ENCODE results near the gene COL6A2.
"Not testable (repeated sequence)": the region's sequence is repeated elsewhere in the genome, so short reads cannot be mapped to it uniquely, and the experiment has no call there.

DNA sequence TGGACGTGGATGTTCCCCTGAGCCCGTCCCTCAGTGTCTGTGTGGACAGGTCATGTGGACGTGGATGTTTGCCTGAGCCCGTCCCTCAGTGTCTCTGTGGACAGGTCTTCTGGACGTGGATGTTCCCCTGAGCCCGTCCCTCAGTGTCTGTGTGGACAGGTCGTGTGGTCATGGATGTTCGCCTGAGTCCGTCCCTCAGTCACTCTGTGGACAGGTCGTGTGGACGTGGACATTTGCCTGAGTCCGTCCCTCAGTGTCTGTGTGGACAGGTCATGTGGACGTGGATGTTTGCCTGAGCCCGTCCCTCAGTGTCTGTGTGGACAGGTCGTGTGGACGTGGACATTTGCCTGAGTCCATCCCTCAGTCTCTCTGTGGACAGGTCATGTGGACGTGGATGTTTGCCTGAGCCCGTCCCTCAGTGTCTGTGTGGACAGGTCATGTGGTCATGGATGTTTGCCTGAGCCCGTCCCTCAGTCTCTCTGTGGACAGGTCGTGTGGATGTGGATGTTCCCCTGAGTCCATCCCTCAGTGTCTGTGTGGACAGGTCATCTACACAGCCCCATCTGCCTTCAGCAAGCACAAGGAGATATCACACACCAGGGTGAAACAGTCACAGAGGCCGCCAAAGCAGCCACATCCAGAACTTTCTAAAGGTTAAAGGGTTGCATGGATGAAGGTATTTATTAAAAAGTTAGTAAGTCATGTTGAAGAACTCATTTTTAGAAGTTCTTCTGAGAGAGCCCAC is 38.0 kb upstream of the COL6A2 start:
- TF ChIP-seq POLR2AphosphoS5 (IDR thresholded peaks at IDR 0.05; ENCODE audit: insufficient read depth in 1 of 2, low read depth in 1 of 2); POLR2A (IDR thresholded peaks at IDR 0.05): not testable (repeated sequence)
- TF ChIP-seq, protein P1, sequence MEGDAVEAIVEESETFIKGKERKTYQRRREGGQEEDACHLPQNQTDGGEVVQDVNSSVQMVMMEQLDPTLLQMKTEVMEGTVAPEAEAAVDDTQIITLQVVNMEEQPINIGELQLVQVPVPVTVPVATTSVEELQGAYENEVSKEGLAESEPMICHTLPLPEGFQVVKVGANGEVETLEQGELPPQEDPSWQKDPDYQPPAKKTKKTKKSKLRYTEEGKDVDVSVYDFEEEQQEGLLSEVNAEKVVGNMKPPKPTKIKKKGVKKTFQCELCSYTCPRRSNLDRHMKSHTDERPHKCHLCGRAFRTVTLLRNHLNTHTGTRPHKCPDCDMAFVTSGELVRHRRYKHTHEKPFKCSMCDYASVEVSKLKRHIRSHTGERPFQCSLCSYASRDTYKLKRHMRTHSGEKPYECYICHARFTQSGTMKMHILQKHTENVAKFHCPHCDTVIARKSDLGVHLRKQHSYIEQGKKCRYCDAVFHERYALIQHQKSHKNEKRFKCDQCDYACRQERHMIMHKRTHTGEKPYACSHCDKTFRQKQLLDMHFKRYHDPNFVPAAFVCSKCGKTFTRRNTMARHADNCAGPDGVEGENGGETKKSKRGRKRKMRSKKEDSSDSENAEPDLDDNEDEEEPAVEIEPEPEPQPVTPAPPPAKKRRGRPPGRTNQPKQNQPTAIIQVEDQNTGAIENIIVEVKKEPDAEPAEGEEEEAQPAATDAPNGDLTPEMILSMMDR (IDR thresholded peaks at IDR 0.05) = not testable (repeated sequence)
